ENCODE data around the gene CBR1. TPM values are rescaled to one million over a fixed set of nuclear protein-coding genes. Genes with fewer than 3 reads are reported as not detected.

CBR1 gene
- total RNA-seq, 1 experiment from 2014 or later: 139 TPM

GRCh38 chr21:36120304-36120888 lies 50.6 kb downstream of the CBR1 start:
- Histone ChIP-seq H3K27me3 (no peaks in the 10 kb centered on the region), H3K9me3 (no peaks in the 10 kb centered on the region), H3K4me3 (no peak overlapping the region), H3K36me3 (no peaks in the 10 kb centered on the region)
- DNase-seq: no peak

Other genes starting within 250 kb of the CBR1 start
- gene SETD4, start 9.5 kb upstream of the CBR1 start, total RNA-seq (2014; rRNA removed; shearing (Covaris generic); ENCODE audit: low replicate concordance): 7.6 and 12.1 TPM in 2 replicates
- gene CBR3, start 65.1 kb downstream of the CBR1 start, total RNA-seq (2014; rRNA removed; shearing (Covaris generic); ENCODE audit: low replicate concordance): 11.2 and 17.8 TPM in 2 replicates
- gene DOP1B, start 86.8 kb downstream of the CBR1 start, total RNA-seq (2014; rRNA removed; shearing (Covaris generic); ENCODE audit: low replicate concordance): 1.6 and 4.7 TPM in 2 replicates

Measured in MG63 (cell line).